Cardiac fibroblast (primary cell): ENCODE measurements around the gene TNK2.
"Not testable (repeated sequence)": the region's sequence is repeated elsewhere in the genome, so short reads cannot be mapped to it uniquely, and the experiment has no call there.

Experiments used
- DNase-seq, 2 donors: peaks; one replicate each; pipeline versions ENCODE4 v3.0.0 to v3.0.0-alpha.2; 2010; ENCODE audit warnings: low read depth in 2 of 2
- H3K4me3 ChIP-seq, 2 donors: replicated peaks in 1 of 2; 1 replicate in 1 of 2; 2 replicates in 1 of 2; pipeline ENCODE4 v1.5.1; 2011; ENCODE audit warnings: low read depth in 2 of 2, low read length in 2 of 2, mild to moderate bottlenecking in 2 of 2, moderate library complexity in 1 of 2
- TF ChIP-seq, protein P1 (sequence below): IDR thresholded peaks from one replicate; pipeline ENCODE4 v1.5.1; 2011; ENCODE audit warnings: low read depth, mild to moderate bottlenecking, low read length, inconsistent platforms

Gene TNK2

DNA sequence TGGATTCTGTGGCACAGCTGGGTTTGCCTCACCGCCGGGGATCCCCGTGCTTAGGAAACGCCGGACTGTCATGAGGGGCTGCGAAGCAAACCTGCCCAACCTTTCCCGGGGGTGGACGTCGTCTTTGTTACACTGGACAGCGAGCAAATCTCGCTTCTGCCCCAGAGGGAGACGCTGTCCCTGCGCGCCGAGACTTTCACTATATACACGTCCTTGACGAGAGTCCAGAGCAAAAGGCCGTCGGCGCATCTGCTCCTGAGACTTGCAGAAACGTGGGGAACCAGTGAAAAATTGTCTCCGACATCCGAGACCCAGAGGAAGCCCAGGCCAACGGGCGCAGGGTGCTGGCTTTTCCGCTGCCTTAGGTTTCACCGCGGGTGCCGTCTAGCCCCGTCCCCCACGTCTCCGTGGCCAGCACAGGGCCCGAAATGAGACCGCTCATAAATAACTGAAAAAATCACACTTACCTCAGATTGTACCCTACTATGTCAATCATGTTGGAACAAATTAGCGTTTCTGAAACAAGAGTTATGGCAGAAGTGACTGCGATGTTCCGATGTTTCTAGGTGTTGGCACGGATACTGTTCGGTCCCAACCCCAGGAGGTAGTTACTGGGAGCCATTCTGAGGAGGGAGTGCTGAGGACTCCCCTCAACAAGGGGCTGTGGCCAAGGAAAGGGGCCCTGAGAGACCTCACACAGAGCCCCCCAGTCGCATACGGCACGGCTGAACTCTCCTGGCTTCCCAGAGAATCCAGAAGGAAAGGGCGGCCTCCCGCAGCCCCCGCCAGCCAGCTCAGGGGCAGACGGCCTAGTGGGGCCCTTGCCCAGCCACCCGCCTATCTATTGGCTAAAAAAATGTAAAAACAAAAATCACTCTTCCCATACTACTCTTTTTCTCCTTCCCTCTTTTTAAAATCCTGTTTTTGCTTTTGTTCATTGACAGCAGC is 82.2 kb downstream of the TNK2 start:
- no peak for DNase-seq
- TF ChIP-seq, protein P1, sequence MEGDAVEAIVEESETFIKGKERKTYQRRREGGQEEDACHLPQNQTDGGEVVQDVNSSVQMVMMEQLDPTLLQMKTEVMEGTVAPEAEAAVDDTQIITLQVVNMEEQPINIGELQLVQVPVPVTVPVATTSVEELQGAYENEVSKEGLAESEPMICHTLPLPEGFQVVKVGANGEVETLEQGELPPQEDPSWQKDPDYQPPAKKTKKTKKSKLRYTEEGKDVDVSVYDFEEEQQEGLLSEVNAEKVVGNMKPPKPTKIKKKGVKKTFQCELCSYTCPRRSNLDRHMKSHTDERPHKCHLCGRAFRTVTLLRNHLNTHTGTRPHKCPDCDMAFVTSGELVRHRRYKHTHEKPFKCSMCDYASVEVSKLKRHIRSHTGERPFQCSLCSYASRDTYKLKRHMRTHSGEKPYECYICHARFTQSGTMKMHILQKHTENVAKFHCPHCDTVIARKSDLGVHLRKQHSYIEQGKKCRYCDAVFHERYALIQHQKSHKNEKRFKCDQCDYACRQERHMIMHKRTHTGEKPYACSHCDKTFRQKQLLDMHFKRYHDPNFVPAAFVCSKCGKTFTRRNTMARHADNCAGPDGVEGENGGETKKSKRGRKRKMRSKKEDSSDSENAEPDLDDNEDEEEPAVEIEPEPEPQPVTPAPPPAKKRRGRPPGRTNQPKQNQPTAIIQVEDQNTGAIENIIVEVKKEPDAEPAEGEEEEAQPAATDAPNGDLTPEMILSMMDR: no peak
- H3K4me3 ChIP-seq: no peak overlapping the region

DNA sequence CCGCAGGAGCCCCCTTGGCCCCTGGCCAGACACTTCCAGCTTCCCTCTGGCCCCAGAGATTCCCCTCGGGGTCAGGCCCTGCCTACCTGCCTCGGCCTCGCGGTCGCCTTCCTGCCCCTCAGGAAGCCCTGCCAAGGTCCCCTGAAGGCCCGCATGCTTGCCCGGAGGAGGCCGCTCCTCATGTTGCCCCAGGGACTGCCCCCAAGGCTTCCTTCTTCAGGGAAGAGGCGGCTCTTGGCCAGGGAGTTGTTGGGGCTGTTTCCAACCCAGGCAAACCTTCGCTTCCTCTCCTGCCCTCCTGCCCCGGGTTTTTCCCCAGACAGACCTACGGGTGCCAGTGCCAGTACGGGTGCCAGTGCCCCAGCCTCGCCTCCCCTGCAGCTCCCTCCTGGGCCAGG is 83.2 kb downstream of the TNK2 start:
- TF ChIP-seq, protein P1: no peak
- no peak for DNase-seq

DNA sequence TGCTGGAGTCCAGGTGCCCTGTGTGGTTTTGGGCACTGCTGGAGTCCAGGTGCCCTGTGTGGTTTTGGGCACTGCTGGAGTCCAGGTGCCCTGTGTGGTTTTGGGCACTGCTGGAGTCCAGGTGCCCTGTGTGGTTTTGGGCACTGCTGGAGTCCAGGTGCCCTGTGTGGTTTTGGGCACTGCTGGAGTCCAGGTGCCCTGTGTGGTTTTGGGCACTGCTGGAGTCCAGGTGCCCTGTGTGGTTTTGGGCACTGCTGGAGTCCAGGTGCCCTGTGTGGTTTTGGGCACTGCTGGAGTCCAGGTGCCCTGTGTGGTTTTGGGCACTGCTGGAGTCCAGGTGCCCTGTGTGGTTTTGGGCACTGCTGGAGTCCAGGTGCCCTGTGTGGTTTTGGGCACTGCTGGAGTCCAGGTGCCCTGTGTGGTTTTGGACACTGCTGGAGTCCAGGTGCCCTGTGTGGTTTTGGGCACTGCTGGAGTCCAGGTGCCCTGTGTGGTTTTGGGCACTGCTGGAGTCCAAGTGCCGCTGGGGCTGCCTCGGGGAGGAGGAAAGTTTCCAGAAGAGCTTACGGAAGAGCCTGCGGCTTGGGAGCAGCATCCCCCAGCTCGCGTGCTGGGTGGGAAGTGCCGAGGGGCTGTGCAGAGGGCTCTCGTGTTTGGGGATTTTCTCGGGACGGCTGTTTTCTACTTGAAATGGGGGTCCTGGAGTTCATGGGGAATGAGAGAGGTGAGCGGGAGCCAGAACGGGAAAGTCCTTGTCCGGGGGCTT is 83.7 kb downstream of the TNK2 start:
- DNase-seq, H3K4me3 ChIP-seq: not testable (repeated sequence)

More for the DNA sequence above, 83.2 kb downstream of the TNK2 start:
- H3K4me3 ChIP-seq: no peak overlapping the region

DNA sequence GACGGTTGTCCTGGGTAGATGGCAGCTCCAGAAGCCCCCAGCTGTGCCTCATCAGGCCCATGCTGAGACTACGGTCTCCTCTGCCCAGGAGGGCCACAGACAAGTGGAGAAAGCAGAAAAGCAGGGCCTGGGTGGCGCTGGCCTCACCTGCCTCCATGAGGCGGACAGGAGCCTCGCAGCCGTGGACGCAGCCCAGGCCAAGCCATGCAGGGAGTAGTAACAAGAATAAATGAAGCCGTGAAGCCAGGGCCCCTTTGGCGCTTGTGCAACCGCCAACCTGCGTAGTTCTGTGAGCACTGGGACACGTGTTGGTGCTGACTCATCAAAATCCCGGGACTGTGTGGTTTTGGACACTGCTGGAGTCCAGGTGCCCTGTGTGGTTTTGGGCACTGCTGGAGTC is 84.4 kb downstream of the TNK2 start:
- TF ChIP-seq, protein P1: no peak
- no peak overlapping the region for H3K4me3 ChIP-seq
- no peak for DNase-seq

DNA sequence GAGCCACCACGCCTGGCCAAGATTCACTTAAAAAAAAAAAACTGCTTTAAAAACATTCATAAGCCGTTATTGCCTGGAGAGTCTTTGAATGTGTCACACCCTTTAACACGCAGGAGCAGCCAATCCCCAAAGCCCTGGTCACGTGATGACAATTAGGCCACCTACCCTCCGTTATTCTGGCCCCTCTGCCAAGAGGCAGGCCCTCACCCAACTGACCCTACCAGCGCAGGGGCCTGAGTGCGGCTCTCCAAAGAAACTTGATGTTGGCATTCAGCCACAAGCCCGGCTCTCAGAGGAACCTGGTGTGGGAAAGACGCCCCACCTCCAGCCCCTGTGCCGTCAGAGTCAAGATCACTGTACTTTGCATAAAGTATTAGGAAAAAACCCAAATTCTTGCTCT is 85.1 kb downstream of the TNK2 start:
- DNase-seq: no peak
- H3K4me3 ChIP-seq: no peak overlapping the region
- TF ChIP-seq, protein P1: no peak

DNA sequence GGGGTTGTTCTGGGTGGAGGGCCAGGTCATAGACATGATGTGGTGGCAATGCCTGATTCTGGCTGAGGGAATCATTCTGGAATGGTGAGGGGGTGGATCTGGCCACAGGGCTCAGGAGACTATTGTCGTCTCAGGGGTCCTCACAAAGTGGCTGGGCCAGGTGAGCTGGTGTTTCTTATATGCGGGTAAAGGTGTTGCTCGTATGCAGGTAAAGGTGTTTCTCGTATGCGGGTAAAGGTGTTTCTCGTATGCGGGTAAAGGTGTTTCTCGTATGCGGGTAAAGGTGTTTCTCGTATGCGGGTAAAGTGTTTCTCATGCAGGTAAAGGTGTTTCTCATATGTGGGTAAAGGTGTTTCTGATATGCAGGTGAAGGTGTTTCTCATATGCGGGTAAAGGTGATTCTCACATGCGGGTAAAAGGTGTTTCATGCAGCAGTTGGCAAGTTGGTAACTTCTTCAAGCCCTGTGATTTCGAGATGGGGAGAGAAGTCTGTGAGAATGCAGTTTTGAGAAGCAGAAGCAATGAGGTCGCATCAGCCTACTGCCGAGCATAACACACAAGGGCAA is 86.1 kb downstream of the TNK2 start:
- no peak overlapping the region for H3K4me3 ChIP-seq
- DNase-seq: no peak
- TF ChIP-seq, protein P1: no peak
